NB4 (cell line): ENCODE data around the gene CCDC91.

ENCODE experiments used
- DNase-seq: peaks from one replicate; pipeline ENCODE4 v3.0.0; 2010; ENCODE audit warnings: low read depth
- H3K4me3 ChIP-seq: one replicate; pipeline ENCODE4 v1.5.1; 2011; ENCODE audit warnings: mild to moderate bottlenecking, low read depth, low read length, moderate library complexity
- MAX ChIP-seq: IDR thresholded peaks from 2 replicates; pipeline ENCODE4 v1.6.1; 2011; ENCODE audit warnings: low read depth, low read length
- MYC ChIP-seq: IDR thresholded peaks from 2 replicates; pipeline ENCODE4 v1.6.1; 2011; ENCODE audit warnings: low read depth, low read length
- POLR2A ChIP-seq: IDR thresholded peaks from 2 replicates; pipeline ENCODE4 v1.6.1; 2011; ENCODE audit warnings: mild to moderate bottlenecking; ENCODE audit not compliant: insufficient read length; ENCODE audit errors: extremely low read depth
- TF ChIP-seq, protein P1 (sequence below): IDR thresholded peaks from one replicate; pipeline ENCODE4 v1.5.1; 2012; ENCODE audit warnings: low read depth, low read length

Gene CCDC91

GRCh38 chr12:28569698-28570411, 379.6 kb downstream of the CCDC91 start:
- peak; percentile 63 for DNase-seq
- no peak overlapping the region for H3K4me3 ChIP-seq
- TF ChIP-seq MAX = no peak
- TF ChIP-seq, protein P1, sequence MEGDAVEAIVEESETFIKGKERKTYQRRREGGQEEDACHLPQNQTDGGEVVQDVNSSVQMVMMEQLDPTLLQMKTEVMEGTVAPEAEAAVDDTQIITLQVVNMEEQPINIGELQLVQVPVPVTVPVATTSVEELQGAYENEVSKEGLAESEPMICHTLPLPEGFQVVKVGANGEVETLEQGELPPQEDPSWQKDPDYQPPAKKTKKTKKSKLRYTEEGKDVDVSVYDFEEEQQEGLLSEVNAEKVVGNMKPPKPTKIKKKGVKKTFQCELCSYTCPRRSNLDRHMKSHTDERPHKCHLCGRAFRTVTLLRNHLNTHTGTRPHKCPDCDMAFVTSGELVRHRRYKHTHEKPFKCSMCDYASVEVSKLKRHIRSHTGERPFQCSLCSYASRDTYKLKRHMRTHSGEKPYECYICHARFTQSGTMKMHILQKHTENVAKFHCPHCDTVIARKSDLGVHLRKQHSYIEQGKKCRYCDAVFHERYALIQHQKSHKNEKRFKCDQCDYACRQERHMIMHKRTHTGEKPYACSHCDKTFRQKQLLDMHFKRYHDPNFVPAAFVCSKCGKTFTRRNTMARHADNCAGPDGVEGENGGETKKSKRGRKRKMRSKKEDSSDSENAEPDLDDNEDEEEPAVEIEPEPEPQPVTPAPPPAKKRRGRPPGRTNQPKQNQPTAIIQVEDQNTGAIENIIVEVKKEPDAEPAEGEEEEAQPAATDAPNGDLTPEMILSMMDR = no peak
- TF ChIP-seq POLR2A = no peak
- TF ChIP-seq MYC = no peak

- H3K4me3 ChIP-seq = no peak overlapping the region
- TF ChIP-seq POLR2A (no peak), MAX (no peak), MYC (no peak)
- TF ChIP-seq, protein P1 = no peak
- DNase-seq = peak; percentile 68
These were observed 380.6 kb downstream of the CCDC91 start for GRCh38 chr12:28570811-28571210.

DNA sequence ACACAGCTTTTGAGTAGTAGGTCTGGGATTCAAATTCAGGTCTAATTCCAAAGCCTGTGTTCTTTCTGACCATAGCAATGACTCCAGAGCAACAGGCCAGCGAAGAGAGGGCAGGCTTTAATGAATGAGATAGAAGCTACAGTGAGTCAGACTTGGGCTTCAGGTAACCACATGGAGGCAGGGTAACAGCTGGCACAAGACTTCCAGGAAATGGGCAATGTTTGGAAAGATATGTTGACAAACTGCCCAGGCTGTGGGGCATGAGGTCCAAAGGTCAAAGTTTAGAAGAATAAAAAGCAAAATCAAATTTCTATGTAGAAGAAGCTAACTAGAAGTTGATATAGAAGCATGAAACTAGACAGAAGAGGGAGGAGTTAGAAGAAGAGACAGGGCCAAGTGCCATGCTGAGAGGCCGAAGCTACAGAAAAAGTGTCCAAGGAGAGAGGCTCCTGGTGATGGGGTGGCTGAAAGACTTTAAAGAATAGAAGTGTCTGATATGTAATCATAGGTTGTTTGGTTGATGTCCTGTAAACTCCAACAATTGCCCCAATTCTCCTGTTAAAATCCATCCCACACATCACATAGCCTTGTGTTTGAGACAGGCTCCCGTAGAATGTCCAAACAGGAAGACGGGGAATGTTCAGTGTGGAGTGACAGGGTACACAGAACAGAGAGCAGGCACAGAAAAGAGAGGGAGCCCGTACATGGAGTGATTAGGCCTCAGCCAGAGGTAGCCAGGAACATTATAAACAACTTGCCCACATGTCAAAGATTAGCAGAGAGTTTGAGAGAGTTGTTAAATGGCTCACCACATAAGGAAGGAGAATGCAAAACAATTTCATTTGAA, 384.7 kb downstream of the CCDC91 start:
- no peak for DNase-seq
- TF ChIP-seq MAX = no peak
- TF ChIP-seq MYC = no peak
- H3K4me3 ChIP-seq = no peak overlapping the region

DNA sequence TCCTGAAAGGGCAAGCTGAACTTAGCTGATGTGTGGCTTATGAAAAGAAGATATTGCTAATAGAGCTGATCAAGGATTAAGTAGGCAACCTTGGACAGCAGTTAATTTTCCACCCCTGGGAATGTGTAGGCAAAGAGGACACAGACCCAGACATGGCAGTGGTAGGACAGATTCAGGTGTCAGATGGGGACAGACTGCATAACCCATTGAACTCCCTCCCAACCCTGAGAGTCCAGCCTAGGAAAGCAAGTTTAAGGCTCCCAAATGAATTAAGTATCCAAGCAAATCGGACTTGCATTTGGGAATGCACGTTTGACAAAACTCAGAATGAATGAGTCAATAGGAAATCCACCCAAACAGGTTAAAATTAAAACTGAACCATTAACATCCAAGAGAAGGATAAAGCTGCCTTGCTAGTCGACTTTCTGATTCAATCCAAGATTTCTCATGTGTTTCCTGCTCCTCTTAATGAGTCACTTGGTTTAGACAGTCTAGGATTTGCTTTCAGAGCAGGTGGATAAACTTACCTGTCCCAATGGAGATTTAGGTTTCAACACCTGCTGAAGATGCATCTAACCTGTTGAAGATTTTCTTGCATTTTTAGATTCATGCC, 385.4 kb downstream of the CCDC91 start:
- TF ChIP-seq MAX = no peak
- TF ChIP-seq, protein P1 = no peak
- no peak for TF ChIP-seq POLR2A
- no peak for TF ChIP-seq MYC
- no peak overlapping the region for H3K4me3 ChIP-seq
- DNase-seq = no peak

DNA sequence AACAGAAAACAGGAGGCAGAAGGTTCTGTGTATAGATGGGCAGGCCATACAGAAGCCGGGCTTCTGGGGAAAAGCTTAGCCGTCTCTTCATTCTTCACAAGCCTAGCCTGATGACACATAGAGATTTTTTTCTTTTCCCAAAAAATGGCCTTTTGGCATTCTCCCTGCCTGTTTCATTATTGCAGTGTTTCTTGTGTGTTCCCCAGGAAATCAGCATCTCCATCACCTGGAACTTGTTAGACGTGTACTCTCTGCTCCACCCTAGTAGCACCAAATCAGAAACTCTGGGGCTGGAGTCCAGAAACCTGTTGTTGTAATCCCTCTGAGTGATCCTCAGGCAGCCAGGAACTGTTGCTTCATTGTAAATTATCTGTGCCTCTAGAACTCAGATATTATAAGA, 388.1 kb downstream of the CCDC91 start:
- no peak for TF ChIP-seq MAX
- TF ChIP-seq, protein P1 = no peak
- TF ChIP-seq POLR2A = no peak
- TF ChIP-seq MYC = no peak
- no peak overlapping the region for H3K4me3 ChIP-seq
- DNase-seq = no peak

GRCh38 chr12:28578833-28579252, 388.6 kb downstream of the CCDC91 start:
- TF ChIP-seq MAX = no peak
- TF ChIP-seq POLR2A = no peak
- TF ChIP-seq, protein P1 = no peak
- TF ChIP-seq MYC = no peak
- H3K4me3 ChIP-seq = no peak overlapping the region
- no peak for DNase-seq
